CD8-positive, alpha-beta memory T cell (primary cell): ENCODE results near the gene ADIPOR2. TPM values are rescaled to one million over a fixed set of nuclear protein-coding genes. Genes with fewer than 3 reads are reported as not detected.

ENCODE experiments used
- CTCF ChIA-PET: fragments of 350-600 bp; sonication (Branson Sonifier 250); formaldehyde crosslinking; loops from one replicate; lab custom pipeline; 2021; ENCODE audit warnings: antibody characterized with exemption; lab: Charles Lee
- POLR2A ChIA-PET: fragments of 350-600 bp; sonication (Branson Sonifier 250); formaldehyde crosslinking; loops from one replicate; lab custom pipeline; 2021; ENCODE audit warnings: antibody characterized with exemption; lab: Charles Lee
- DNase-seq, 5 donors: peaks; one replicate each; pipeline versions ENCODE4 v3.0.0 to v3.0.0-alpha.2; 2020 to 2022; ENCODE audit warnings: mixed read lengths in 1 of 5
- H3K27ac ChIP-seq: one replicate; pipeline ENCODE4 v1.7.0; 2013; ENCODE audit warnings: low read depth, mild to moderate bottlenecking, low read length, moderate library complexity
- H3K27me3 ChIP-seq: 2 replicates; pipeline ENCODE4 v1.7.0; 2013; ENCODE audit warnings: low read length, mild to moderate bottlenecking; ENCODE audit not compliant: insufficient read depth, poor library complexity, severe bottlenecking
- H3K36me3 ChIP-seq: 2 replicates; pipeline ENCODE4 v1.7.0; 2013; ENCODE audit warnings: mild to moderate bottlenecking, low read length, moderate library complexity; ENCODE audit not compliant: insufficient read depth
- H3K4me1 ChIP-seq: 2 replicates; pipeline ENCODE4 v1.7.0; 2013; ENCODE audit warnings: mild to moderate bottlenecking, low read length, moderate library complexity; ENCODE audit not compliant: insufficient read depth
- H3K4me3 ChIP-seq: 2 replicates; pipeline ENCODE4 v1.7.0; 2013; ENCODE audit warnings: mild to moderate bottlenecking, low read length
- H3K9me3 ChIP-seq: 2 replicates; pipeline ENCODE4 v1.7.0; 2013; ENCODE audit warnings: mild to moderate bottlenecking, low read length
- H3K27ac Mint-ChIP-seq, 8 donors: one replicate each; pipeline ENCODE4 v1.8.0; 2020 to 2021; ENCODE audit warnings: mixed read lengths in 8 of 8, mild to moderate bottlenecking in 6 of 8, inconsistent platforms in 3 of 8, moderate library complexity in 3 of 8
- H3K27me3 Mint-ChIP-seq, 2 donors: one replicate each; pipeline ENCODE4 v1.8.0; 2020 to 2021; ENCODE audit warnings: mixed read lengths in 2 of 2, mild to moderate bottlenecking in 1 of 2, moderate library complexity in 1 of 2
- H3K36me3 Mint-ChIP-seq, 3 donors: one replicate each; pipeline ENCODE4 v1.8.0; 2020 to 2021; ENCODE audit warnings: mixed read lengths in 3 of 3, inconsistent platforms in 1 of 3, mild to moderate bottlenecking in 1 of 3
- H3K4me1 Mint-ChIP-seq, 3 donors: one replicate each; pipeline ENCODE4 v1.8.0; 2020 to 2021; ENCODE audit warnings: mixed read lengths in 3 of 3, inconsistent platforms in 1 of 3, mild to moderate bottlenecking in 1 of 3
- H3K4me3 Mint-ChIP-seq, 7 donors: one replicate each; pipeline ENCODE4 v1.8.0; 2020 to 2021; ENCODE audit warnings: mixed read lengths in 7 of 7, mild to moderate bottlenecking in 6 of 7, moderate library complexity in 4 of 7, inconsistent platforms in 2 of 7
- H3K9me3 Mint-ChIP-seq, 5 donors: one replicate each; pipeline ENCODE4 v1.8.0; 2020 to 2022; ENCODE audit warnings: mixed read lengths in 5 of 5, mild to moderate bottlenecking in 3 of 5, moderate library complexity in 2 of 5, inconsistent platforms in 1 of 5
- polyA plus RNA-seq: library from polyadenylated mRNA; unstranded; fragments of 300-500 nt; fragmentation: Illumina TruSeq; gene quantifications from one replicate; pipeline ENCODE4 v1.2.3, GENCODE V29; 2021
- total RNA-seq, 2 experiments: library from RNA; stranded (reverse); gene quantifications; one replicate each; pipeline ENCODE4 v1.2.3, GENCODE V29; 2021

The ADIPOR2 gene
- total and polyA plus RNA-seq, 3 experiments from 2014 or later: 2.4 to 63.9 (median 54.1) TPM

DNA sequence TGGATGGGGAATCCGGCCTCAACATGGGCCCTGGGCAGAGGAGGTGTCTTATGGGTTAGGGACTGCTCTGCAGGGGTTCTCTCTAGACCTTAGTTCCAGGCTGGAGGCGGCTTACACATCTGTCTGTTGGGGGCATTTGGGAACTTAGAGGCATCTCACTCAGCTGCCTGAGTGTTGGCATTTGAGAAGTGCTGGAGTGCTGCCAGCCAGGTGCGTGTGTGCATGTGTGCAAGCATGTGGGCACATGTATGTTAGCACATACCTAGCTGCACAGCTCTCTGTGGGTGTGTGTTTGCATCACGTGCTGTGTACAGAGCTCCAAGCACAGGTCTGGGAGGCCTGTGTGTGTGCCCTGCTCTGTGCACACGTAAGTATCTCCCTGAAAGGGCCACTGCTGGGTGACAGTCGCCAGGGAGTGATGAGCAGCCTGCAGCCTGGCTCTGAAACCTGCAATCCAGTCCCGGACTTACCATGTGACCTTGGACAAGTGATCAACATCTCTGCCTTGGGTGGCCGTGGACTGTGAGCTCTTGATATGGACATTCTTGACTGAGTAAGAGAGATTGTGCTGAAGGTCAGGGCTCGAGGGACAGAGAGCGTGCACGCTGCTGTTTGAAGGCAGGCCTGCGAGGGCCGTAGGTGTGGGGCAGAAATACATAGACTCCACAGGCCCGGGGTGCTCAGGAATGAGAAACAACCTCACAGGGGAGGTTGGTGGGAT lies 134.7 kb downstream of the ADIPOR2 start:
- H3K27ac Mint-ChIP-seq: peak overlapping the region in 2 of 8 donors; percentile 64 to 89
- CTCF ChIA-PET: no interaction called here
- H3K27me3 Mint-ChIP-seq: peaks cover 20 to 45% of the 10 kb centered on the region in 2 donors
- POLR2A ChIA-PET: interaction anchor here (0.6 kb wide), 1 partner anchor 19 kb away, joined by 4 read pairs; no protein-coding TSS in a partner anchor
- no peaks in the 10 kb centered on the region for H3K36me3 Mint-ChIP-seq
- Histone ChIP-seq H3K27ac (no peak overlapping the region), H3K4me1 (no peaks in the 10 kb centered on the region), H3K4me3 (no peak overlapping the region), H3K36me3 (no peaks in the 10 kb centered on the region), H3K9me3 (no peaks in the 10 kb centered on the region), H3K27me3 (peaks cover 5% of the 10 kb centered on the region)
- peaks cover 0 to under 1% (median 0%) of the 10 kb centered on the region in 3 donors for H3K4me1 Mint-ChIP-seq
- no peak for DNase-seq
- H3K4me3 Mint-ChIP-seq: no peak overlapping the region
- no peaks in the 10 kb centered on the region for H3K9me3 Mint-ChIP-seq

DNA sequence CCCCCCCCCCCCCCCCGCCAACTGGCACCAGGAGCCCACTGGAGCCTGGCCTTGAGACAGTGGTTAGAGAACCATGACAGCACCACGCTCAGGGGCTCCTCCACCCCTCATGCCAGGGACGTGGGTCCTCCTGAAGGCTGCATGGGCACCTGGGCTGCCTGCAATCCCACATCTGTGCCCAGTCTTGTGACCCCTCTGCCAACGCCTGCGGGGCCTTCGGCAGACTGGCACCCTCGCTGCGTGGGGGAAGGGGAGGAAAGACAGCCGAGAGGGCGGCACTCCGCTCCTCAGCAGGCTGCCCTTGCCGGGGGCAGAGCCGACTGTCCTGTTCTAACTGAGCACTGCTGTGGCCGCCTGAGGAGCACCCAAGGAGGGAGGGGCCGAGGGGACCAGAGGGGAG lies 135.5 kb downstream of the ADIPOR2 start:
- no peak overlapping the region for H3K4me3 Mint-ChIP-seq
- Histone ChIP-seq H3K27me3 (peaks cover 4% of the 10 kb centered on the region), H3K9me3 (no peaks in the 10 kb centered on the region), H3K36me3 (no peaks in the 10 kb centered on the region), H3K27ac (no peak overlapping the region), H3K4me1 (no peaks in the 10 kb centered on the region), H3K4me3 (no peak overlapping the region)
- CTCF ChIA-PET: no interaction called here
- H3K27ac Mint-ChIP-seq: no peak overlapping the region
- H3K36me3 Mint-ChIP-seq: no peaks in the 10 kb centered on the region
- POLR2A ChIA-PET: interaction anchor here (0.6 kb wide), 1 partner anchor 19 kb away, joined by 4 read pairs; no protein-coding TSS in a partner anchor
- no peaks in the 10 kb centered on the region for H3K9me3 Mint-ChIP-seq
- DNase-seq: no peak
- H3K27me3 Mint-ChIP-seq: peaks cover 20 to 42% of the 10 kb centered on the region in 2 donors
- no peaks in the 10 kb centered on the region for H3K4me1 Mint-ChIP-seq

DNA sequence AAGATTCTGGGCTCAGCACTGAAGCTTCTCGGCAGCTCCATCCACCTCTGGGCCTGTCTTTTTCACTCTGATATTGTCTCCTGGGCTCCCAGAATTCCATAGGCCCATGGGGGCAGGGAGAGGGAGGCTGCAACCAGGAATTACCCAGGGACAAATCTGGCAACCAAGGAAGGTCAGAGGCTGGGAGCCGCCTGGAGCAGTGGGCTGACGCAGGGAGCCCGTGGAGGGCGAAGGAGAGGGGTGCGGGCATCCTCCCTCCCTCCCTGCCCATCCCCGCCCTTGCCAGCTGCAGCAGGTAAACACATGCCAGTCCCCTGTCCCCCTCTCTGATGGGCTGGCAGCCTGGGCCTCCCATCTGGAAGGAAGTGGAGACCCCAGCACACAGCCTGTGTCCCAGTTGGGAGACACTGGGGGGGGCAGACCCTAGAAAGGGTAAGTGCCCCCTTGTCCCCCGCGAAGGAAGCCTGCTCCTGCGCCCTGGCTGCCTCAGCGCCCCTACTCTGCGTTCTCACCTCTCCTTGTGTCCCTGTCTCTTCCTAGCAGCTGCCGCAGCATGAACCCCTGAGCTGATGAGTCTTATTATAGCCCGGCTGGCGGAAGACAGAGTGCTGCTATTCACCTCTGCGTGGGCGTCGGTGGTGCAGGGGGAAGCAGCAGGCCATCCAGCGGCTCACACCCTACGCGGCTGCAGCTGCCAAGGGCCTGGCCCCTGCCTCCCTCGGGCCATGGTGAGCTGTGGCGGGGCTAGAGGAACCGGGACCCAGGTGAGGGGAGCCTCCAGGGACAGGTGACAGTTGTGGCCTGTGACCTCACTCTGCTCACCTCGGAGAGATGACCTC lies 136.2 kb downstream of the ADIPOR2 start:
- H3K27me3 Mint-ChIP-seq: peaks cover 24 to 44% of the 10 kb centered on the region in 2 donors
- peaks cover 4% of the 10 kb centered on the region for H3K27me3 ChIP-seq
- no peaks in the 10 kb centered on the region for H3K9me3 Mint-ChIP-seq

DNA sequence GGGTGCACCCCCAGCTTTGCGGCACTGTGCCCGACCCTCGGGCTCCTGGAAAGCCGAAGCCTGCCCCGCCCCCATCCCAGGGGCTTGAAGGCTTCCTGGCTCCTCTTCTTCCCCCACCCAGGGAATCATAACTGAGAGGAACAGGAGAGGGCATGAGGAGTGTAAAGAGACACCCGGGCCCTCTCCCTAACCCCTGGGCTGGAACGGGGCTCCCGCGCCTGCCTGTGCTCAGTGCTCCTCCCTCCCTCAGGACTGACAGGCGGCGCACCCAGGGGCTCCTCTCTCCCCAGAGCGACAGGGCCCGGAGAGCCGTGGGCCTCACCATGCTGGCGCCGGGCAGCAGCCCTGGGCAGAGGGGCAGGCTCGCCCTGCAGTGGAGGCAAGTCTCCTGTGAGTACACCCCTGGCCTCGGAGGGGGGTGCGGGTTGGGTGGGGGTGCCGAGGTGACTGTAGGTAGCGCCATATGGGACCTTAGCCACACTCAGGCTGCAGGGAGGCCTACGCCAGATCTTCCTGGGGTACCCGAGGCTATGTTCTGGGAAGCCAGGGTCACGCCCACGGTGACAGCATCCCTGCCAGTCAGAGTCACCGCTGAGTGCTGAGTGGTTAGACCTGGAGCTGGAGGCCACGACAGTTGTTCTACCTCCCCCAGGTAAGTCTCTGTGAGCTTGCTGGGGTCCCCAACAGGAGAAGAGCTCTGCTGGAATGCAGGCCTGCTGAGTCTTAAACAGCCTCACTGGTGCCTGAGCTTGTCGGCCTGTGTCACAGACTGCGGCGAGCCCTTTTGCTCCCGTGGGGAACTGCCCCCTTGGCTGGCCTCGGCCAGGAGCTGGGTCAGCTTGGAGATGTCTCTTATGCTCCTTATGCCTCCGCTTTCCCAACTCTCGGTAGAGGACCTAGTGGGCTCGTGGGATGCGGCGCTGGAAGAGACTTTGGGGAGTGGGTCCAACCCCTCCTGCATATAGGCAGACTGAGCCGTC lies 137.2 kb downstream of the ADIPOR2 start:
- POLR2A ChIA-PET: no interaction called here
- CTCF ChIA-PET: no interaction called here
- no peak overlapping the region for H3K27ac ChIP-seq
- H3K4me1 Mint-ChIP-seq: no peaks in the 10 kb centered on the region
- H3K27me3 ChIP-seq: peaks cover 4% of the 10 kb centered on the region
- H3K36me3 Mint-ChIP-seq: no peaks in the 10 kb centered on the region
- no peak overlapping the region for H3K27ac Mint-ChIP-seq
- no peaks in the 10 kb centered on the region for H3K9me3 ChIP-seq
- no peaks in the 10 kb centered on the region for H3K9me3 Mint-ChIP-seq
- H3K4me3 Mint-ChIP-seq: no peak overlapping the region
- H3K4me1 ChIP-seq: no peaks in the 10 kb centered on the region
- no peaks in the 10 kb centered on the region for H3K36me3 ChIP-seq
- no peak overlapping the region for H3K4me3 ChIP-seq
- no peak for DNase-seq
- peaks cover 26 to 44% of the 10 kb centered on the region in 2 donors for H3K27me3 Mint-ChIP-seq

More for the DNA sequence above, 136.2 kb downstream of the ADIPOR2 start:
- no peaks in the 10 kb centered on the region for H3K4me1 ChIP-seq
- no peak overlapping the region for H3K27ac ChIP-seq
- no peaks in the 10 kb centered on the region for H3K36me3 Mint-ChIP-seq
- POLR2A ChIA-PET: no interaction called here
- H3K4me3 ChIP-seq: no peak overlapping the region
- DNase-seq: no peak
- H3K4me1 Mint-ChIP-seq: no peaks in the 10 kb centered on the region
- H3K9me3 ChIP-seq: no peaks in the 10 kb centered on the region
- H3K27ac Mint-ChIP-seq: no peak overlapping the region
- no peak overlapping the region for H3K4me3 Mint-ChIP-seq
- CTCF ChIA-PET: no interaction called here
- H3K36me3 ChIP-seq: no peaks in the 10 kb centered on the region

DNA sequence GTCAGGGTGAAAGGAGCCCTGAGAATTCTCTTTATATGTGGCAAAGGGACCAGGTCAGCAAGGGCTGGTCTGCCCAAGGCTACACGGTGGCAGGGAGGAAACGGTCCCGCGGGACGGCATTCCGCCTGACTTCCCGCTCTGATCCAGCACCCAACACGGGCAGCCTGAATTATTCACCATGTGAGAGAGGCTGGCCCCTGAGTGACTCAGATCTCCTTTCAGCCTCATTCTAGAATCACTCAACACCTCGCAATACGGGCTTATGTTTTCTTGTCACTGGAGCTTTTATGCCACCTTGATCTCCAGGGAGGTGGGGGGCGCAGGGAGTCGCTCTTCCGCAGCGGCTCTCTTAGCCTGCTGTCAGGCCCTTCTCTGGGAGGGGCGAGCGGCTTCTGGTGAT lies 138.0 kb downstream of the ADIPOR2 start:
- H3K27me3 Mint-ChIP-seq: peaks cover 22 to 47% of the 10 kb centered on the region in 2 donors
- CTCF ChIA-PET: no interaction called here
- H3K9me3 ChIP-seq: no peaks in the 10 kb centered on the region
- H3K4me3 Mint-ChIP-seq: no peak overlapping the region
- POLR2A ChIA-PET: no interaction called here
- no peaks in the 10 kb centered on the region for H3K4me1 ChIP-seq
- H3K36me3 Mint-ChIP-seq: no peaks in the 10 kb centered on the region
- no peak overlapping the region for H3K27ac ChIP-seq
- no peaks in the 10 kb centered on the region for H3K36me3 ChIP-seq
- H3K4me1 Mint-ChIP-seq: no peaks in the 10 kb centered on the region
- no peak overlapping the region for H3K27ac Mint-ChIP-seq
- no peak for DNase-seq
- no peaks in the 10 kb centered on the region for H3K9me3 Mint-ChIP-seq
- no peak overlapping the region for H3K4me3 ChIP-seq
- peaks cover 4% of the 10 kb centered on the region for H3K27me3 ChIP-seq

DNA sequence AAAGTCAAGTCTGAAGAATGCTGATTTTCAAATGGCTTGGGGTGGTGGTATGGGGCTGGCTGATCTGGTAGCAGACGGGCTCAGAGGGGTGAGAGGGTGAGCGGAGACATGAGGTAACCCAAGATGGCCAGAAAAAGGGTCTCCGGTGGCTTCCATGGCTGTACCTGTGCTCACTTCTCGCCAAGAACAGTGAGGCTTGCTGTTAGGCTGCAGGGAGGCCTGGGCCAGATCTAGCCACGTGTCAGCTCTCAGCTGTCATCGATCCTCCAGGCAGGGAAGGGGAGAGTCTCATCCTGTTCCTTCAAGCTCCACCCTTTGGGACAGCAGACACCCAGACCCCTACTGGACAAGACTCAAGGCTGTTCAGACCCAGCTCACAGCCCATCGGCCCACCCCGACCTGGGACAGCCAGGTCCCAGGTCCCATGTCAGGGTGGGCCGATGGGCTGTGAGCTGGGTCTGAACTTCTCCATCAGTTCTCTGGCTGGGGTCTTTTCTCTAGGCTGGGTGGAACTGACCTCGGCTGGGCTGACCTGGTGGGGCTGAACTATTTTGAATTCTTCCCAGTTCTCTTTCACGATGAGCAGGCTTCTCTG lies 138.5 kb downstream of the ADIPOR2 start:
- ChIA-PET CTCF (no interaction called here), POLR2A (no interaction called here)
- Mint-ChIP-seq H3K4me3 (no peak overlapping the region), H3K9me3 (no peaks in the 10 kb centered on the region), H3K36me3 (no peaks in the 10 kb centered on the region), H3K4me1 (no peaks in the 10 kb centered on the region), H3K27ac (no peak overlapping the region), H3K27me3 (peaks cover 22 to 46% of the 10 kb centered on the region in 2 donors)
- Histone ChIP-seq H3K9me3 (no peaks in the 10 kb centered on the region), H3K36me3 (no peaks in the 10 kb centered on the region), H3K4me1 (no peaks in the 10 kb centered on the region), H3K27me3 (peaks cover 4% of the 10 kb centered on the region), H3K27ac (no peak overlapping the region), H3K4me3 (no peak overlapping the region)
- DNase-seq: no peak

DNA sequence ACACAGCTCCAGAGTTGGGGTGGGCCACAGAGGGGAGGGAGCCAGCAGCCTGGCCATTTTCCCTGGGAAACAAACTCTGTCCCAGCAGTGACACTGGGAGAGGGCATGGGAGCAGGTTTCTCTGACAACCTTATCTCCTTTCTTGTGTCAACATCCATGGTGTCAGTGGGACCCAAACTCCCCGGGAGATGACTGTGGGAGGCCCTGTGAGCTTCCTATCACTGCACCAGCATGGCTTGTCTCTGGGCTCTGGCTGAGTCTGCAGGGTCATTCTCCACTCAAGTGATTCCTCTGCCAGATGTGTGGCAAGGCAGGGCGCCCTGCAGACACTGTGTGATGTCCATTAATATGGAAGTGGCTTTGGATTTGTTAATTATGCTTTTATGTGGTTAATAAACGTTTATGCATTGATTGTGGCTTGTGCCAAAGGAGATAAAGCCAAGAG lies 139.6 kb downstream of the ADIPOR2 start:
- CTCF ChIA-PET: interaction anchor here (1.6 kb wide), 1 partner anchor 109 kb away, joined by 5 read pairs; no protein-coding TSS in a partner anchor
- Histone ChIP-seq H3K9me3 (no peaks in the 10 kb centered on the region), H3K27ac (no peak overlapping the region), H3K4me3 (no peak overlapping the region), H3K4me1 (no peaks in the 10 kb centered on the region), H3K36me3 (no peaks in the 10 kb centered on the region), H3K27me3 (peaks cover 4% of the 10 kb centered on the region)
- Mint-ChIP-seq H3K4me3 (no peak overlapping the region), H3K4me1 (no peaks in the 10 kb centered on the region), H3K27me3 (peaks cover 22 to 48% of the 10 kb centered on the region in 2 donors), H3K36me3 (no peaks in the 10 kb centered on the region), H3K27ac (no peak overlapping the region), H3K9me3 (no peaks in the 10 kb centered on the region)
- no peak for DNase-seq
- POLR2A ChIA-PET: no interaction called here
